Mesenchymal stem cell (in vitro differentiated cells and primary cell): ENCODE measurements around the gene SNX25.

Experiments
- DNase-seq: peaks from one replicate; pipeline ENCODE4 v3.0.0-alpha.2; 2013
- H2AFZ ChIP-seq: one replicate; pipeline ENCODE4 v1.6.1; 2013; ENCODE audit warnings: low read depth, mild to moderate bottlenecking, control low read depth, inconsistent platforms, low read length, moderate library complexity
- H2AK5ac ChIP-seq: 2 replicates; pipeline ENCODE4 v1.6.1; 2013; ENCODE audit warnings: low read length, moderate library complexity, mild to moderate bottlenecking, inconsistent platforms; ENCODE audit not compliant: severe bottlenecking
- H2BK120ac ChIP-seq: one replicate; pipeline ENCODE4 v1.6.1; 2013; ENCODE audit warnings: low read depth, mild to moderate bottlenecking, inconsistent platforms, low read length, moderate library complexity
- H2BK12ac ChIP-seq, 2 experiments: one replicate each; pipeline ENCODE4 v1.6.1; 2013; ENCODE audit warnings: inconsistent platforms in 2 of 2, low read length in 2 of 2, mild to moderate bottlenecking in 2 of 2, moderate library complexity in 2 of 2, control low read depth in 1 of 2
- H2BK15ac ChIP-seq: one replicate; pipeline ENCODE4 v1.6.1; 2013; ENCODE audit warnings: mild to moderate bottlenecking, low read depth, inconsistent platforms; ENCODE audit not compliant: poor library complexity, severe bottlenecking
- H2BK5ac ChIP-seq: 2 replicates; pipeline ENCODE4 v1.6.1; 2013; ENCODE audit warnings: low read depth, mild to moderate bottlenecking, low read length, control low read depth, inconsistent platforms; ENCODE audit not compliant: poor library complexity, severe bottlenecking
- H3K14ac ChIP-seq, 2 experiments: one replicate each; pipeline ENCODE4 v1.6.1; 2013; ENCODE audit warnings: inconsistent platforms in 2 of 2, low read length in 2 of 2, control low read depth in 1 of 2, mild to moderate bottlenecking in 1 of 2, moderate library complexity in 1 of 2
- H3K18ac ChIP-seq, 2 experiments: one replicate each; pipeline ENCODE4 v1.6.1; 2013; ENCODE audit warnings: inconsistent platforms in 2 of 2, low read length in 2 of 2, control low read depth in 1 of 2, low read depth in 1 of 2, mild to moderate bottlenecking in 1 of 2
- H3K23ac ChIP-seq, 2 experiments: one replicate each; pipeline ENCODE4 v1.6.1; 2013; ENCODE audit warnings: inconsistent platforms in 2 of 2, low read length in 2 of 2, mild to moderate bottlenecking in 2 of 2, moderate library complexity in 2 of 2, control low read depth in 1 of 2
- H3K27ac ChIP-seq: 2 replicates; pipeline ENCODE4 v1.5.1; 2013; ENCODE audit warnings: mild to moderate bottlenecking, moderate library complexity, low read length, control low read depth, inconsistent platforms; ENCODE audit not compliant: poor library complexity, severe bottlenecking
- H3K27me3 ChIP-seq, 2 experiments: 2 replicates each; pipeline versions ENCODE4 v1.6.1 to v1.7.0; 2013; ENCODE audit warnings: low read length in 2 of 2, mild to moderate bottlenecking in 2 of 2, moderate library complexity in 2 of 2, control low read depth in 1 of 2, inconsistent platforms in 1 of 2; ENCODE audit not compliant: control insufficient read depth in 1 of 2, insufficient read depth in 1 of 2
- H3K36me3 ChIP-seq, 2 experiments: 2 replicates each; pipeline versions ENCODE4 v1.6.1 to v1.7.0; 2013; ENCODE audit warnings: low read length in 2 of 2, control low read depth in 1 of 2, inconsistent platforms in 1 of 2, low read depth in 1 of 2, mild to moderate bottlenecking in 1 of 2; ENCODE audit not compliant: insufficient read depth in 2 of 2, control insufficient read depth in 1 of 2
- H3K4ac ChIP-seq, 2 experiments: one replicate each; pipeline ENCODE4 v1.6.1; 2013; ENCODE audit warnings: inconsistent platforms in 2 of 2, low read length in 2 of 2, mild to moderate bottlenecking in 2 of 2, moderate library complexity in 2 of 2, control low read depth in 1 of 2, low read depth in 1 of 2
- H3K4me1 ChIP-seq: 2 replicates; pipeline ENCODE4 v1.6.1; 2013; ENCODE audit warnings: low read depth, low read length, control low read depth; ENCODE audit not compliant: control insufficient read depth, insufficient read depth
- H3K4me2 ChIP-seq: 2 replicates; pipeline ENCODE4 v1.6.1; 2013; ENCODE audit warnings: low read length, mild to moderate bottlenecking, inconsistent platforms; ENCODE audit not compliant: poor library complexity, severe bottlenecking
- H3K4me3 ChIP-seq, 2 experiments: 2 replicates each; pipeline versions ENCODE4 v1.5.1 to v1.7.0; 2013; ENCODE audit warnings: low read length in 2 of 2, mild to moderate bottlenecking in 2 of 2, control low read depth in 1 of 2, low read depth in 1 of 2; ENCODE audit not compliant: insufficient read depth in 1 of 2
- H3K79me1 ChIP-seq: replicated peaks from 2 replicates; pipeline ENCODE4 v1.6.1; 2013; ENCODE audit warnings: mild to moderate bottlenecking, control low read depth, low read length, inconsistent platforms; ENCODE audit not compliant: poor library complexity, severe bottlenecking
- H3K9ac ChIP-seq: 2 replicates; pipeline ENCODE4 v1.7.0; 2013; ENCODE audit warnings: mild to moderate bottlenecking, low read length, moderate library complexity
- H3K9me3 ChIP-seq: 2 replicates; pipeline ENCODE4 v1.7.0; 2013; ENCODE audit warnings: mild to moderate bottlenecking, low read length; ENCODE audit not compliant: control insufficient read depth
- H4K8ac ChIP-seq: one replicate; pipeline ENCODE4 v1.6.1; 2013; ENCODE audit warnings: inconsistent platforms, mild to moderate bottlenecking, low read length, moderate library complexity
- H4K91ac ChIP-seq: one replicate; pipeline ENCODE4 v1.6.1; 2013; ENCODE audit warnings: mild to moderate bottlenecking, low read length, inconsistent platforms
- WGBS: methylation state at CpG from one replicate; pipeline ENCODE4 v1.1.7; 2013; ENCODE audit warnings: mixed read lengths; 5-methylcytosine and 5-hydroxymethylcytosine counted together

Gene SNX25

GRCh38 chr4:185344743-185345538, 135.5 kb downstream of the SNX25 start:
- no peak overlapping the region for H3K14ac ChIP-seq
- peak overlapping the region; percentile 51 for H4K8ac ChIP-seq
- H3K79me1 ChIP-seq, result peaks cover 3% of the 10 kb centered on the region
- no peak overlapping the region for H3K4me2 ChIP-seq
- H3K36me3 ChIP-seq, result peaks cover 11 to 37% of the 10 kb centered on the region in 2 experiments
- H3K9me3 ChIP-seq, result no peaks in the 10 kb centered on the region
- H3K27me3 ChIP-seq, result no peaks in the 10 kb centered on the region
- H2AFZ ChIP-seq, result no peak overlapping the region
- no peak overlapping the region for H3K23ac ChIP-seq
- no peak overlapping the region for H2AK5ac ChIP-seq
- H3K27ac ChIP-seq, result no peak overlapping the region
- 41% methylated on average over 2 of the region's 6 CpGs for WGBS
- peak overlapping the region in 1 of 2 experiments; percentile 61 for H3K18ac ChIP-seq
- peak overlapping the region in 1 of 2 experiments; percentile 60 for H3K4me3 ChIP-seq
- DNase-seq, result peak; percentile 25
- no peak overlapping the region for H2BK12ac ChIP-seq
- no peak overlapping the region for H2BK120ac ChIP-seq
- no peak overlapping the region for H2BK5ac ChIP-seq
- no peak overlapping the region for H2BK15ac ChIP-seq
- peaks cover 5% of the 10 kb centered on the region for H3K4me1 ChIP-seq
- H3K9ac ChIP-seq, result peak overlapping the region; percentile 80
- no peak overlapping the region for H3K4ac ChIP-seq
- H4K91ac ChIP-seq, result no peak overlapping the region

GRCh38 chr4:185346975-185347601, 137.7 kb downstream of the SNX25 start:
- H2BK12ac ChIP-seq, result no peak overlapping the region
- no peak overlapping the region for H3K9ac ChIP-seq
- H2BK15ac ChIP-seq, result no peak overlapping the region
- peaks cover 5% of the 10 kb centered on the region for H3K4me1 ChIP-seq
- H3K4me3 ChIP-seq, result no peak overlapping the region
- H3K27me3 ChIP-seq, result no peaks in the 10 kb centered on the region
- H4K8ac ChIP-seq, result no peak overlapping the region
- no peak overlapping the region for H2BK5ac ChIP-seq
- DNase-seq, result peak; percentile 66
- H2AK5ac ChIP-seq, result no peak overlapping the region
- 86% methylated on average over 11 of the region's 14 CpGs for WGBS
- H3K14ac ChIP-seq, result no peak overlapping the region
- H4K91ac ChIP-seq, result no peak overlapping the region
- peak overlapping the region in 1 of 2 experiments; percentile 38 for H3K18ac ChIP-seq
- peaks cover 6% of the 10 kb centered on the region for H3K79me1 ChIP-seq
- no peak overlapping the region for H2AFZ ChIP-seq
- no peak overlapping the region for H3K23ac ChIP-seq
- H3K36me3 ChIP-seq, result peaks cover 14 to 44% of the 10 kb centered on the region in 2 experiments
- no peak overlapping the region for H3K4ac ChIP-seq
- H3K4me2 ChIP-seq, result no peak overlapping the region
- H3K27ac ChIP-seq, result peak overlapping the region; percentile 3
- H2BK120ac ChIP-seq, result no peak overlapping the region
- H3K9me3 ChIP-seq, result no peaks in the 10 kb centered on the region

GRCh38 chr4:185351691-185352090, 142.3 kb downstream of the SNX25 start:
- WGBS, result 88% methylated on average over 13 of the region's 13 CpGs

GRCh38 chr4:185352202-185352601, 142.8 kb downstream of the SNX25 start:
- Histone ChIP-seq H3K4me2 (no peak overlapping the region), H3K4me3 (no peak overlapping the region), H3K9ac (no peak overlapping the region), H3K9me3 (no peaks in the 10 kb centered on the region), H2BK15ac (no peak overlapping the region), H3K4ac (no peak overlapping the region), H2BK5ac (no peak overlapping the region), H3K27ac (no peak overlapping the region), H2BK12ac (no peak overlapping the region), H3K36me3 (peaks cover 21 to 54% of the 10 kb centered on the region in 2 experiments), H3K79me1 (peaks cover 10% of the 10 kb centered on the region), H2BK120ac (no peak overlapping the region), H3K4me1 (peaks cover 4% of the 10 kb centered on the region), H4K8ac (peak overlapping the region; percentile 27), H2AFZ (no peak overlapping the region), H3K27me3 (no peaks in the 10 kb centered on the region), H4K91ac (no peak overlapping the region), H2AK5ac (no peak overlapping the region), H3K18ac (peak overlapping the region in 1 of 2 experiments; percentile 16), H3K14ac (peak overlapping the region in 1 of 2 experiments; percentile 44), H3K23ac (no peak overlapping the region)
- WGBS, result 99% methylated on average over 7 of the region's 7 CpGs
- no peak for DNase-seq

More at GRCh38 chr4:185351691-185352090, 142.3 kb downstream of the SNX25 start:
- no peak overlapping the region for H3K14ac ChIP-seq
- no peak overlapping the region for H3K4ac ChIP-seq
- no peak overlapping the region for H2AK5ac ChIP-seq
- DNase-seq, result no peak
- H3K9ac ChIP-seq, result no peak overlapping the region
- H3K36me3 ChIP-seq, result peaks cover 21 to 60% of the 10 kb centered on the region in 2 experiments
- H2AFZ ChIP-seq, result no peak overlapping the region
- H2BK12ac ChIP-seq, result no peak overlapping the region
- no peaks in the 10 kb centered on the region for H3K27me3 ChIP-seq
- no peak overlapping the region for H4K91ac ChIP-seq
- no peaks in the 10 kb centered on the region for H3K9me3 ChIP-seq
- H2BK15ac ChIP-seq, result no peak overlapping the region
- no peak overlapping the region for H4K8ac ChIP-seq
- H2BK120ac ChIP-seq, result no peak overlapping the region
- H3K4me2 ChIP-seq, result no peak overlapping the region
- peaks cover 10% of the 10 kb centered on the region for H3K79me1 ChIP-seq
- H3K27ac ChIP-seq, result no peak overlapping the region
- no peak overlapping the region for H2BK5ac ChIP-seq
- H3K4me3 ChIP-seq, result no peak overlapping the region
- peaks cover 5% of the 10 kb centered on the region for H3K4me1 ChIP-seq
- H3K23ac ChIP-seq, result no peak overlapping the region
- no peak overlapping the region for H3K18ac ChIP-seq
